ENCODE results near the gene RRP1.

DNA sequence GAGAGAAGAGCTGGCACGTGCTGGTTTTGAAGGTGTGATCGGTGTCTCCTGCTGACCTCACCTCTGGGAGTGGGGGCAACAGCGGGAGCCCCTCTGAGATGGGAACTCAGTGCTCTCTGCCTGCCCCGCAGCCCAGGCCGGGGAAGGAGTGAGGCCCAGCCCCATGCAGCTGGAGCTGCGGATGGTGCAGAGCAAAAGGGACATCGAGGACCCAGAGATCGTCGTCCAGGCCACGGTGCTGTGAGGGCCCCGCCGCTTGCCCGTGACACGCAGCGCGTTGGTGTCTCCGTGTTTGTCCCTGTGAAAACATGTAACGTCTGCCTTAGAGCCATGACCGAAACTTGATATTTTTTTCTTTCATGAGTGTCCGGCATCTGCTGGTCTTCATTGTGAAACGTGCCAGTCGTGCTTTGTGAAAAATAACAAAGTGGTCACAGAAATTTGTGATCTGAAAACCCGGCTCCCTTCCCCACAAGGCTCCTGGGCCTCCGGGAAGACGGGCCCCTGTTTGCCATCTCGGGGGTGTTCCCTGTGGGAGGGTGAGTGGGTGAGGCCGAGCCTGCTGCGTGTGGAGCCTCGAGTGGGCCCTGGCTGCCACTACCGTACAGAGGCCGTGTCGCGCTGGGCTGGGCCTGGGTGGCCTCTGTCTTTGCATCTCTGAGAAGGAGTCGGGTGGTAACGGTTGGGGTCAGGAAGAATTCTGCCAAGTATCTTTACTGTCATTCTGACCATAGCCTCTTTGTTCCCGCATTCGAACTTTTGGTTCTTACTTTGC lies 33.4 kb upstream of the RRP1 start:
- TF ChIP-seq, protein P1, sequence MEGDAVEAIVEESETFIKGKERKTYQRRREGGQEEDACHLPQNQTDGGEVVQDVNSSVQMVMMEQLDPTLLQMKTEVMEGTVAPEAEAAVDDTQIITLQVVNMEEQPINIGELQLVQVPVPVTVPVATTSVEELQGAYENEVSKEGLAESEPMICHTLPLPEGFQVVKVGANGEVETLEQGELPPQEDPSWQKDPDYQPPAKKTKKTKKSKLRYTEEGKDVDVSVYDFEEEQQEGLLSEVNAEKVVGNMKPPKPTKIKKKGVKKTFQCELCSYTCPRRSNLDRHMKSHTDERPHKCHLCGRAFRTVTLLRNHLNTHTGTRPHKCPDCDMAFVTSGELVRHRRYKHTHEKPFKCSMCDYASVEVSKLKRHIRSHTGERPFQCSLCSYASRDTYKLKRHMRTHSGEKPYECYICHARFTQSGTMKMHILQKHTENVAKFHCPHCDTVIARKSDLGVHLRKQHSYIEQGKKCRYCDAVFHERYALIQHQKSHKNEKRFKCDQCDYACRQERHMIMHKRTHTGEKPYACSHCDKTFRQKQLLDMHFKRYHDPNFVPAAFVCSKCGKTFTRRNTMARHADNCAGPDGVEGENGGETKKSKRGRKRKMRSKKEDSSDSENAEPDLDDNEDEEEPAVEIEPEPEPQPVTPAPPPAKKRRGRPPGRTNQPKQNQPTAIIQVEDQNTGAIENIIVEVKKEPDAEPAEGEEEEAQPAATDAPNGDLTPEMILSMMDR (IDR thresholded peaks at IDR 0.05): no peak
- TF ChIP-seq ZFX (IDR thresholded peaks at IDR 0.05; ENCODE audit: borderline replicate concordance): no peak

Measured in 22Rv1 (cell line).